Neural progenitor cell (in vitro differentiated cells): Measurements from ENCODE around the gene PPP1R15B.

Source experiments
- EZH2phosphoT487 ChIP-seq: fragments of 200-600 bp; sonication (generic); IDR thresholded peaks from 2 replicates; pipeline ENCODE4 v1.6.1; 2017; ENCODE audit warnings: antibody characterized with exemption
- TF ChIP-seq, protein P1 (sequence below): fragments of 200-600 bp; sonication (generic); IDR thresholded peaks from 2 replicates; pipeline ENCODE4 v1.5.1; 2017; ENCODE audit warnings: antibody characterized with exemption, mild to moderate bottlenecking

DNA sequence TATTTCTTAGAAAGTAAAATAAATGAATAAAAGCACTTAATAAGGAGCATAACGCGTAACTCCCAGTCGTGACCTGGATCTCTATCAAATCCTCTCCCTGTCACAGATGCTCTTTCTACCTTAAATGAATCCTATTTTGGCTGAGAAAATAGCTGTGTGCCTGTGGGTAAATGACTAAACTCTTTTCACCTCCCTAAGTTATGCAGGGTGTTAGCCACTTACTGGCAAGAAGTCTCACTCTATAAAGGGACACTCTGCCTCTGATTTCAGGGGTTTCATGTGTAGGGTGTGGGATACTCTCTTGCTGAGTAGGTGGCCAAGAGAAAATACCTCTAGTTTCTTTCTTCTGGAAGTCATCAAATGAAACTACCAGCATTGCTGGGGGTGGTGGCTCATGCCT, 24.3 kb upstream of the PPP1R15B start:
- TF ChIP-seq, protein P1, sequence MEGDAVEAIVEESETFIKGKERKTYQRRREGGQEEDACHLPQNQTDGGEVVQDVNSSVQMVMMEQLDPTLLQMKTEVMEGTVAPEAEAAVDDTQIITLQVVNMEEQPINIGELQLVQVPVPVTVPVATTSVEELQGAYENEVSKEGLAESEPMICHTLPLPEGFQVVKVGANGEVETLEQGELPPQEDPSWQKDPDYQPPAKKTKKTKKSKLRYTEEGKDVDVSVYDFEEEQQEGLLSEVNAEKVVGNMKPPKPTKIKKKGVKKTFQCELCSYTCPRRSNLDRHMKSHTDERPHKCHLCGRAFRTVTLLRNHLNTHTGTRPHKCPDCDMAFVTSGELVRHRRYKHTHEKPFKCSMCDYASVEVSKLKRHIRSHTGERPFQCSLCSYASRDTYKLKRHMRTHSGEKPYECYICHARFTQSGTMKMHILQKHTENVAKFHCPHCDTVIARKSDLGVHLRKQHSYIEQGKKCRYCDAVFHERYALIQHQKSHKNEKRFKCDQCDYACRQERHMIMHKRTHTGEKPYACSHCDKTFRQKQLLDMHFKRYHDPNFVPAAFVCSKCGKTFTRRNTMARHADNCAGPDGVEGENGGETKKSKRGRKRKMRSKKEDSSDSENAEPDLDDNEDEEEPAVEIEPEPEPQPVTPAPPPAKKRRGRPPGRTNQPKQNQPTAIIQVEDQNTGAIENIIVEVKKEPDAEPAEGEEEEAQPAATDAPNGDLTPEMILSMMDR: no peak
- TF ChIP-seq EZH2phosphoT487: no peak
